Stimulated activated CD4-positive, alpha-beta T cell treated with anti-CD3 and anti-CD28 coated beads, TNF-alpha, amount 100 ng/mL, for 4 hours (primary cell): Measurements from ENCODE around the gene TESPA1.
"Not testable (repeated sequence)": the region's sequence is repeated elsewhere in the genome, so short reads cannot be mapped to it uniquely, and the experiment has no call there.

Experiments
- DNase-seq, 3 experiments: peaks; one replicate each; pipeline ENCODE4 v3.0.0-alpha.2; 2020; ENCODE audit warnings: low read depth in 3 of 3

TESPA1 gene

GRCh38 chr12:54984658-54985376, at the start of gene TESPA1:
Gene TESPA1 (minus strand): TSS chr12:54984762. CDS start chr12:54974562, 10,200 bp downstream.
- peak; percentile 57 to 77 (median 61) for DNase-seq

DNA sequence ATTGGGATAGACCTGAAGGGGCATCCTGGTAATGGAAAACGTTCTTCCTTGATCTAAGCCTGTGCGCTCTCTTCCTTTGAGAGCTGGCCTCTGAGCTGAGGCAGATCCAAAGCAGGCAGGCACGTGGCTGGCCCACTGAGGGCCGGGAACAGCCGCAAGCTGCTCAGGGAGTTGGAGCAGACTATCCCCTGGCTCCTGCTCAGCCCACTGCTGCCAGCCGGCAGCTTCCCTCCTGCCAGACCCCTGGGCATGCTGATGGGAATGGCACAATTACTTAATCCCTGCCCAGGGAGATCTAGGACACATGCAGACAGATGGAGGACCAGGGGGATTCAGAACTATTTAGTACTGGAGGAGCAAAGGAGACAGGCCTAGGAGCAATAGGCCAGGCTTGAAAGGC, 49.7 kb upstream of the TESPA1 start:
- DNase-seq: no peak

DNA sequence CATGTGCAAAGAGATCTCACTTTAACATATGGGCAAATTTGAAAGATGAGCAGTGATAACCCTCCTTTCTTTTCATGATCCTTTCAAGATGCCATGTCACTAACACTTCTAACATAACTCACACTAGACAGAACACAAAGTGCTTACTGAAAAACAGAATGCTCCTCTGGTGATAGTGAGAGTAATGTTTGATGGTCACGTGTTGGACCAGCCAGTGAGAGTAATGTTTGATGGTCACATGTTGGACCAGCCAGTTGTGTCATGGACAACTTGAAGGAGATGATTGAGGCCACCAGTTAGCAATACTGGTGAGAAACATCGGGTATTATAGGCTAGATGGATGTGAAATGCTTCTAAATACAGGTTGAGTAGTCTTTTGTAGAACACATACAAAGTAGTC, 40.9 kb upstream of the TESPA1 start:
- no peak for DNase-seq

DNA sequence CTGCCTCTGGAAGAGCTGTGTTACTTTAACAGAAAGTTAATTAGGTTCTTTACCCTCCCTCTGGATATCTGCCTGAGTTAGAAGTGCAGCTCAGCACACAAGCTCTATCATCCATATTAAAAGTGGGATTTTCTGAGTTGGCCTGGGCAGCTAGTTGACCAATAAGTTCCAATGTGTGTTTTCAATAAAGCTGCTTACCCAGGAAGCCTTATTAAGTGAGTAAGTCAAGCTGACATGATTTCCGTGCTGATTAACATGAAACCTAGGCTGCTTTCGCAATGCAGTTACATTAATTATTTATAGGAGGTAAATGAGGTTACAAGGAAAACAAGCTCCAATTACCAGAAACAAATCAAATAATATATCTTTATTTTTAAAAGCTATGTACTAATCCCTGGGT, 40.0 kb upstream of the TESPA1 start:
- no peak for DNase-seq

DNA sequence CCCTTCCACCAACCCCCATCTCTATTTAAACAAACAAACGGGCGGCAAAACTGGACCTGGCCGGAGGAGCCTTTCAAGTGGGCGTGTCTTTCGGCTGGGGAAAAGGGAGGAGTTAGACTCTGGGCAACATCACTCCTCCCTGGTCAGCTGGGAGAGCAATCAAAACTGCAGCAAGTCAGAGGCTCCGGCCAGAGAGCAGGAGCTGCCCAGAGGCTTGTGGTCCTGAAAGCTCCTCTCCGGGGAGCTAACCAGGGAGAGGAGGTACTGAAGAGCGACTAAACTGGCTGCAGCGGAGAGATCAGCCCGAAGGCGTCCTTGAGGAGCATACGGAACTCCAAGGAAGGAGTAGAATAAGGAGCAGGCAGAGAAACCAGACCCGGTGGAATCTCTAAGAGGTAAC, 35.2 kb upstream of the TESPA1 start, which contains the start of gene NEUROD4:
Gene NEUROD4, plus strand, starts transcription at position 191 of the 400 bp plus-strand sequence. CDS start 6,466 bp downstream, outside the sequence.
- DNase-seq: no peak

DNA sequence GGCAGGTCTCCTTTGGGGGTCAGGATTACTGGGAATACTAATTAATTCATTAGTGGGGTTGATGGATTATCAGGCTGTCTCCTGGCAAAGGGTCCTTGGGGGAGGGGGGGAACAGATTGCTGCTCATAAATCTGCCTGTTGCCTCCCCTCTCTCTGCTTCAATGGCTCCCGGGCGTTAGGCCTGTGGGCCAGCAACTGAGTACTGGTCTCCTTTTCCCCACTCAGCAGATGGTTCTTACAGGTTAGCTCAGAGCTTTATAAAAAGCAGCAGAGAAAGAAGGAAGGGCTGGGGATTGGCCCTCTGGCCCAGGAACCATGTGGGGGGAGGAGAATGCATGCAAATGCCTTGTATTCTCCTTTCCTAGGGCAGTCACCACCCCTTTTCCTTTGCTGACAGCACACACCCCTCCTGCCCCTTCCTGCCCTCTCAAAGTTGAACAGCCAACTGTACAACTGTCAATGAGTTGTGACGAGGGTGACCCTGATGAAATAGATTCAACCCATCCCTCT, 32.9 kb upstream of the TESPA1 start:
- DNase-seq: no peak

DNA sequence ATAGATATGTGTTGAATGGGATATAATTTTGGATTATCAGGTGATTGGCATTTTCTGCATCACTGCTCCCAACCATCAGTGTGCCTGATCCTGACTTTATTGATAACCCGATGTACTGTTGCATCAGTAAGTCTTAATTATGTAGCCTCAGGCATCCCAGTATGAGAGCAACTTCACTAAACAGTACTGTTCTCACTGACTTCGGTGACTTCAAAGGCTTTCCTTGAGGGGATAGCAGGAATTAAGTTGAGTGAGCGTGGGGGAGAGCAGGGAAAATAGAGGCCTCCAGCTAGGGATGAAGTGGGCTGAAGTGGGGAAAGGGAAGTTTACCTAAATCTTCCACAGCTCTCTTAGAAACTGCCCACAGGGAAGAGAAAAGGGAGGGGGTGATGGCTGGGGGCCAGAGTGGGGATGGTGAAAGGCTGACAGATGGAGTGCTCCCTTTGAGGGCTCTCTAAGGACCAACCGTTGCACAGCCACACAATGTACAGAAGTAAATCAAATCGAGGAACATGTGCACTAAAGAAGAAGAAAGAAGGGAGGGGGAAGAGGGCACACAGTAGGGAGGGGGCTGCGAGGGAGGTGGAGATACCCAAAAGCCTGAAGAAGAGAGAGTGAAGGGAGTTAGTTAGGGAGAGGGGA, 24.5 kb upstream of the TESPA1 start:
- no peak for DNase-seq

GRCh38 chr12:55002355-55002754, 17.8 kb upstream of the TESPA1 start:
- no peak for DNase-seq

DNA sequence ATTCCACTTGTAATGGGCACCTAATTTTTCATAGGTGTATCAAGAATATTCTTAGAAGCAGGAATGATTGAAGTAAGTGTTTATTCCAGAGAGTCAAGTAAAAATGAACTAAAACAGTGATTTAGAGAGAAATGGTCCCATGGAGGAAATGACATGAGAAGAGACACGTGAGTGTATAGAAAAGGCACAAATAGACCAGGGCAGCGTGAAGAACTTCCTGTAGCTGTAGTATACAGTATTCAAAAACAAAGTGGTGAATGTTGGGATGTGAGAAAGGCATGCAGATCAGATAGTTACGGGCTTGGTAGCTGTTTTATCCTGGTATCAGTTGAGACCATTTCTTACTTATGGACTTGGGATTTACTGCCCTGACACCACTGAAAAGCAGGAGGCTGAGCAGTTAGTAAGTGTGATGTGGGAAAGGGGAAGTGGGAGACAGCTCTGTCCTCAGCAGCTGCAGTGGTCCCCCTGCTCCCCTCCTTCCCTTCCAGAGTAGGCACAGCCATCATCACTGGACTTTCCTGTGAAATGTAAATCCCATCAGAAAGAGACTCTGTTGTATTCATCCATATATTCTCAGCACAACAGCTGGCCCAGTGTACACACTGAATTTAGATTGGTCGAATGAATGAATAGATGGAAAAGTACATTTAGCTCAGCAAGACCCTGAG, 16.8 kb upstream of the TESPA1 start:
- DNase-seq: no peak

- no peak for DNase-seq
Observed at GRCh38 chr12:54998958-54999510, 14.5 kb upstream of the TESPA1 start.

DNA sequence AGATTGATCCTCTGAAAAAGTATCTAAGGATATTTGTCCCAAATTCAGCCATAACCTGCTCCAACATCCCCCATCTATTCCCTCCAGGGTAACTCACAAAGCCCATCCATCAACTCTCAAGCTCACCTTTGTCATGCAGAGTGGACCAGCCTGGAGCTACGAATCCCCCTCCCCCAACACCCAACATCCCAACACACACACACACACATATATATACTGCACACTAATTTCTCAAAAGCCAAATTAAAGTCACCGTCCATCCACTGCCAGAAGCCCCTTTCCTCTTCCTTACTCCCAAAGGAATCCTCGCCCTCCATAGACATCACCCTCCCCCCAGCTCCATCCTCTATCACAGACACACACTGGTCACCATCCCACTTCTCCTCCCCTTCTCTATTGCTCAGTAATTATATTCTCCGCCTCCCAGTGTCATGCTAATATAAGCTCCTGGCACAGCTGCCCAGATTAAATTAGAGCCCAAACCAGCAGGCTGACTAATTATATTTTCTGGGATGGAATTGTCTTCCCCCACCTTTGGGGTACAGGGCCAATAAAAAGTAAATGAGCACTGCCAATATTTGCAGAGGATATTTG, 13.5 kb upstream of the TESPA1 start:
- DNase-seq: no peak

DNA sequence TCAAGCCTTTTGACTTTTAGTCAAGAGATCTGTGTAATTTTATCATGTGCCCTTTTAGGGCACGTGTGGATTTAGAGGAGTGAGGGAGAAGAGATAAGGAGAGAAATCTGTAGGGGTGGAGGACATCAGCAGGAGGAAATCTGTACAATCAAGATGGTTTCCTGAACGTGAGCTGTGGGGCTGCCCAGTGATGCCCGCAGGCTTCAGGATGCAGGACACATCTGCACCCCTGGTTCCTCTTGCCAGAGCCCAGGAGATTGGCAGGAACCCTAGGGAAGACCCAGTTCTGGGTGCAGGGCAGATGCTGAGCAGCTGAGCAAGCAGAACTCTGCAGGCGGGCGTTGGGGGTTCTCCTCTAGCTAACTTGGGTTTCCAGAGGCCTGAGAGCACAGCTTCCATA, 11.6 kb upstream of the TESPA1 start:
- no peak for DNase-seq

DNA sequence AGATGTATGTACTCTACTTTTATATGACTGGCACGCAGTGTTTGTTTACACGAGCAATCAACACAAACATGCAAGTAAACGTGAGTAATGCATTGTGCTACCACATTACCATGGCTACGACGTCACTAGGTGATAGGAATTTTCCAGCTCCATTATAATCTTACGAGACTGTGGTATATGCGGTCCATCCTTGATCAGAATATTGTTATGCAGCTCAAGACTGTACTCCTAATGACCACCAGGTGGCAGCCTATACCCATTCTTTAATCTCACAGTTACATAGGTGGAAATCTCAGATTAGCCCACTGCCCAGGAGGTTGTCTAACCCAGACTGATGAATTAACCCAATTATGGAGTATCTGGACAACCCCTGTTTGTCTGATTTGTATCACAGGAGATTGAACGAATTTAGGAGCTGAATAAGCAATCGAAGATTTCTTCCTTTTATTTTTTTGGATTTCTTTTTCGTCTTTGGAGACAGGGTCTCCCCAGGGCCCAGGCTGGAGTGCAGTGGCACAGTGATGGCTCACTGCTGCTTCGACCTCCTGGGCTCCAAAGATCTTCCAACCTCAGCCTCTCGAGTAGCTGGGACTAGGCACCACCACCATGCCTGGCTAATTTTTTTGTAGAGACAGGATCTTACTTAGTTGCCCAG, 8.7 kb upstream of the TESPA1 start:
- DNase-seq: peak in 2 of 3 experiments; percentile 16 to 38

GRCh38 chr12:54991991-54992375, 7.4 kb upstream of the TESPA1 start:
- no peak for DNase-seq

- peak in 2 of 3 experiments; percentile 26 to 28 for DNase-seq
Observed at GRCh38 chr12:54991161-54991990, 6.8 kb upstream of the TESPA1 start.

GRCh38 chr12:54989829-54990228, 5.3 kb upstream of the TESPA1 start:
- DNase-seq: no peak

- DNase-seq: no peak
Observed at GRCh38 chr12:54988402-54989054, 4.0 kb upstream of the TESPA1 start.

DNA sequence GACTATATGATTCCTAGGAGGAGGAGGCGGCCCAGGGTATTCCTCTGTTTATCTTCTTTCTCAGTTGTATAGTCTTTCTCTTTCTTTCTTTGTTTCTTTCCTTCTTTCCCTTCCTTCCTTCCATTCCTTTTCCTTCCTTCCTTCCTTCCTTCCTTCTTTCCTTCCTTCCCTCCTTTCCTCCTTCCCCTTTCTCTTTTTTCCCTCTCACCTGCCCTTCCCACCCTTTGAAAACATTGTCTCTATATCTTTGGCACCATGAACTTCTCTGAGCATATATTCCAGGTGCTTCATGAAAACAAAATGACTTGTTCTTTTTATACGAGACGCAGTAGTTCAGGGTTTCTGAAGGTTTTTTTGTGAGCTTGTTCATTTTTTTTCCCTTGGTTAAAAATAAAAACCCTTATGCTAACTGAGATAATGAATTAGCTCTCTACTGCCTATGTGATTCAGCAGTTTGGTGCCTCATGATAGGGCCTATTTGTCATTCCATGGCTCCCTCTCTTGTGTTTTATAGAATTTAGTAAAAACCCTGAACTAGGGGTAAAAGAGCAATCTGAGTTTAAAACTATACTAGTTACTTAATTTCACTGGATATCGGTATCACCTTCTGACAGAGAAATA, 3.2 kb upstream of the TESPA1 start:
- DNase-seq: no peak

- not testable (repeated sequence) for DNase-seq
Observed at GRCh38 chr12:54986773-54987172, 2.2 kb upstream of the TESPA1 start.
